Testis (tissue), 3 donors: ENCODE measurements around the gene TBC1D5. TPM values are rescaled to one million over a fixed set of nuclear protein-coding genes. Genes with fewer than 3 reads are reported as not detected.
"Not testable (repeated sequence)": the region's sequence is repeated elsewhere in the genome, so short reads cannot be mapped to it uniquely, and the experiment has no call there.

Source experiments
- DNase-seq: peaks from one replicate; pipeline ENCODE4 v3.0.0-alpha.2; 2019
- H3K27ac ChIP-seq, 2 donors: fragments of 200-600 bp; sonication (generic); one replicate each; pipeline ENCODE4 v1.5.1; 2019
- H3K27me3 ChIP-seq: fragments of 200-600 bp; sonication (generic); one replicate; pipeline ENCODE4 v1.5.1; 2019
- H3K36me3 ChIP-seq: fragments of 200-600 bp; sonication (generic); one replicate; pipeline ENCODE4 v1.5.1; 2017; ENCODE audit warnings: low read depth; ENCODE audit errors: missing control alignments
- H3K4me1 ChIP-seq: fragments of 200-600 bp; sonication (generic); one replicate; pipeline ENCODE4 v1.5.1; 2019
- H3K4me3 ChIP-seq, 2 donors: fragments of 200-600 bp; sonication (generic); one replicate each; pipeline ENCODE4 v1.5.1; 2017 to 2019
- H3K9me3 ChIP-seq: fragments of 200-600 bp; sonication (generic); one replicate; pipeline ENCODE4 v1.5.1; 2017
- POLR2A ChIP-seq: fragments of 450-650 bp; IDR thresholded peaks from one replicate; pipeline ENCODE4 v1.6.1; 2017; ENCODE audit warnings: antibody characterized with exemption, mild to moderate bottlenecking, moderate library complexity
- WGBS, 2 donors: methylation state at CpG; one replicate each; pipeline ENCODE4 v1.1.5; 2018; 5-methylcytosine and 5-hydroxymethylcytosine counted together
- intact Hi-C: fragments of 100-400 bp; cut with DNase I; formaldehyde crosslinking; loops from one replicate; pipeline ENCODE4 v1.15.1; 2023; ENCODE audit warnings: low total_unique reads
- polyA plus RNA-seq: library from polyadenylated mRNA; stranded (reverse); fragments of 350-450 nt; fragmentation: Illumina TruSeq; extraction: RNeasy Lipid Tissue Mini Kit (QIAGEN cat#74804); gene quantifications from one replicate; pipeline ENCODE4 v1.2.3, GENCODE V29; 2014; ENCODE audit warnings: low read depth, low replicate concordance; ENCODE audit not compliant: insufficient read depth
- total RNA-seq, 2 donors: library from RNA; depleted of rRNA; stranded (reverse); fragments of >200 nt; gene quantifications; one replicate each; pipeline ENCODE4 v1.2.3, GENCODE V29; 2016
- TF ChIP-seq, protein P1 (sequence below), 3 experiments: fragments of 450-650 bp in 2 of 3; fragments of 200-600 bp in 1 of 3; sonication (generic) in 1 of 3; IDR thresholded peaks; one replicate each; pipeline ENCODE4 v1.5.1; 2016 to 2019; ENCODE audit warnings: antibody characterized with exemption in 3 of 3, mild to moderate bottlenecking in 2 of 3, moderate library complexity in 1 of 3

TBC1D5 gene
- total and polyA plus RNA-seq, 3 donors from 2014 or later, result 47.8 to 98.1 (median 95.4) TPM

DNA sequence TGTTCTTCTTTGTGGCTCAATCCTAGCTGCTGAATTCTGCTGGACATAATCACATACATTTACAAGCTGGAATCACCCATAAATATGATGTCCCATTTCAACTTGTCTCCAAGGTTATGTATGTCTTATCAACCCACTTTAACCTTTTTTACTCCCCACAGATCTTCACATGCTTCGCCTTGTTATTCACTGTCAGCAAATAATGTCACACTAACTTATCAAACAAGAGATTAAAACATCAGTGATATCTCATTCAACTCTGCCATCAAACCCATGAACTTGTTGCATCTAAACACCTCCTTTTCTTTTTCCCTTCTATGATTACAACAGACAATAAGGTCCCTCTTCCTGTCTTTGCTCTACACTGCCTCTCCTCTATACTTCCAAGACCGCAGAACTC is 240.7 kb downstream of the TBC1D5 start:
- no peak for TF ChIP-seq POLR2A
- TF ChIP-seq, protein P1, sequence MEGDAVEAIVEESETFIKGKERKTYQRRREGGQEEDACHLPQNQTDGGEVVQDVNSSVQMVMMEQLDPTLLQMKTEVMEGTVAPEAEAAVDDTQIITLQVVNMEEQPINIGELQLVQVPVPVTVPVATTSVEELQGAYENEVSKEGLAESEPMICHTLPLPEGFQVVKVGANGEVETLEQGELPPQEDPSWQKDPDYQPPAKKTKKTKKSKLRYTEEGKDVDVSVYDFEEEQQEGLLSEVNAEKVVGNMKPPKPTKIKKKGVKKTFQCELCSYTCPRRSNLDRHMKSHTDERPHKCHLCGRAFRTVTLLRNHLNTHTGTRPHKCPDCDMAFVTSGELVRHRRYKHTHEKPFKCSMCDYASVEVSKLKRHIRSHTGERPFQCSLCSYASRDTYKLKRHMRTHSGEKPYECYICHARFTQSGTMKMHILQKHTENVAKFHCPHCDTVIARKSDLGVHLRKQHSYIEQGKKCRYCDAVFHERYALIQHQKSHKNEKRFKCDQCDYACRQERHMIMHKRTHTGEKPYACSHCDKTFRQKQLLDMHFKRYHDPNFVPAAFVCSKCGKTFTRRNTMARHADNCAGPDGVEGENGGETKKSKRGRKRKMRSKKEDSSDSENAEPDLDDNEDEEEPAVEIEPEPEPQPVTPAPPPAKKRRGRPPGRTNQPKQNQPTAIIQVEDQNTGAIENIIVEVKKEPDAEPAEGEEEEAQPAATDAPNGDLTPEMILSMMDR (IDR thresholded peaks at IDR 0.05), result no peak
- no peaks in the 10 kb centered on the region for H3K4me1 ChIP-seq
- no peak overlapping the region for H3K27ac ChIP-seq
- H3K36me3 ChIP-seq, result no peaks in the 10 kb centered on the region
- WGBS, 2 donors, result 84 to 88% methylated on average over 2 of the region's 2 CpGs
- DNase-seq, result no peak
- no peak overlapping the region for H3K4me3 ChIP-seq
- intact Hi-C loops, result no loop called here
- no peaks in the 10 kb centered on the region for H3K9me3 ChIP-seq
- H3K27me3 ChIP-seq, result no peaks in the 10 kb centered on the region

DNA sequence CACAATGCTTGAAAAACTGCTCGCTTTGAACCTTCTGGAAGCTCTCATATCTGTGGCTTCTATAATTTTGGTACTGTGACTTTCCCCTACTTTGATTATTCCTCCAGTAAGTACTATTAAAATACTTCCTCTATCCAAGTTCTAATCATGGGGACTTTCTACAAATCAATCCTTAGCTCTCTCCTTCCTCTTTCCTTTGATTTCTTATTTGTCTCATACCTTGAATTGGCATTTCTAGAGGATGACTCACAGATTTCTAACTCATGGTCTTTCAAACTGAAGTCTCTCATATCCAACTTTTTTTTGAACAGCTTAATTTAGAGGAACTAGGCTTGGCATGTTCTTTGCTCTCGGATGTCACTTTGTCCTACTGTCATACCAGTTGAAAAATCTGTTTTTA is 241.8 kb downstream of the TBC1D5 start:
- TF ChIP-seq POLR2A, result no peak

DNA sequence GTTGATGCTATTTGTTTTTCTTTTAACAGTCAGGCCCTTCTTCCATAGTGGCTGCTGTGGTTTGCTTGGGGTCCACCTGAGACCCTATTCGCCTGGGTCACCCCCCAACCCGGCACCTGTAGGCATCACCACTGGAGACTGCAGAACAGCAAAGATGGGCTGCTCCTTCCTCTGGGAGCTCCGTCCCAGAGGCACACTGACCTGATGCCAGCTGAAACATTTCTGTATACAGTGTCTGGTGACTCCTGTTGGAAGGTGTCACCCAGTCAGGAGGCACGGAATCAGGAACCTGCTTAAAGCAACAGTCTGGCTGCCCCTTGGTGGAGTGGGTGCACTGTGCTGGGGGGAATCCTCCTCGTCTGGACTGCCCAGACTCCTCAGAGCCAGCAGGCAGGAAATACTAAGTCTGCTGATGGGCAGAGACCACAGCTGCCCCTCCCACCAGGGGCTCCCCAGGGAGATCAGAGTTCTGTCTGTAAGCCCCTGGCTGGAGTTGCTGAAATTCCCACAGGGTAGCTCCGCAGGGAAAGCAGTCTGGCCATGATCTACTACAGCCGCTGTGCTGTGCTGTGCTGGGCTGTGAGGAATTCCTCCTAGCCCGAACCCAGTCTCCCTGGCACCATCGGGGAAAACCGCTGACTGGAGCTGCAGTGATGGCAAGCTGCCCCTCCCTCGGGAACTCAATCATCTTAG is 248.2 kb downstream of the TBC1D5 start:
- 87 to 93% methylated on average over 3 to 11 of the region's 11 CpGs for WGBS, 2 donors
- no peaks in the 10 kb centered on the region for H3K36me3 ChIP-seq
- no peak overlapping the region for H3K27ac ChIP-seq
- H3K4me1 ChIP-seq, result no peaks in the 10 kb centered on the region
- no peaks in the 10 kb centered on the region for H3K9me3 ChIP-seq
- intact Hi-C loops, result no loop called here
- no peak for DNase-seq
- H3K4me3 ChIP-seq, result no peak overlapping the region
- H3K27me3 ChIP-seq, result no peaks in the 10 kb centered on the region
- TF ChIP-seq, protein P1 (IDR thresholded peaks at IDR 0.05), result no peak
- no peak for TF ChIP-seq POLR2A

More for the DNA sequence above, 241.8 kb downstream of the TBC1D5 start:
- intact Hi-C loops, result no loop called here
- DNase-seq, result no peak
- H3K36me3 ChIP-seq, result no peaks in the 10 kb centered on the region
- no peak overlapping the region for H3K4me3 ChIP-seq
- no peaks in the 10 kb centered on the region for H3K27me3 ChIP-seq
- 90% methylated on average over 2 of the region's 2 CpGs for WGBS, 2 donors
- H3K9me3 ChIP-seq, result no peaks in the 10 kb centered on the region
- H3K27ac ChIP-seq, result no peak overlapping the region
- H3K4me1 ChIP-seq, result no peaks in the 10 kb centered on the region

DNA sequence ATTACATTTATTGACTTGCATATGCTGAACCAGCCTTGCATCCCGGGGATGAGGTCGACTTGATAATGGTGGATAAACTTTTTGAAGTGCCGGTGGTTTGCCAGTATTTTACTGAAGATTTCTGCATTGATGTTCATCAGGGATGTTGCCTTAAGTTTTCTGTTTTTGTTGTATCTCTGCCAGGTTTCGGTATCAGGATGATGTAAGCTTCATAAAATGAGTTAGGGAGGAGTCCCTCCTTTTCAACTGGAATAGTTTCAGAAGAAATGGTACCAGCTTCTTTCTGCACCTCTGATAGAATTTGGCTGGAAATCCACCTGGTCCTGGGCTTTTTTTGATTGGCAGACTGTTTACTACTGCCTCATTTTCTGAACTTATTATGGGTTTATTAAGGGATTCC is 250.8 kb downstream of the TBC1D5 start:
- intact Hi-C loops, result no loop called here
- TF ChIP-seq POLR2A, result no peak
- TF ChIP-seq, protein P1 (IDR thresholded peaks at IDR 0.05), result no peak
- no peaks in the 10 kb centered on the region for H3K9me3 ChIP-seq
- DNase-seq, result no peak
- no peak overlapping the region for H3K27ac ChIP-seq
- no peaks in the 10 kb centered on the region for H3K27me3 ChIP-seq
- WGBS, 2 donors, result 66 to 74% methylated on average over 4 of the region's 4 CpGs
- no peaks in the 10 kb centered on the region for H3K4me1 ChIP-seq
- H3K4me3 ChIP-seq, result no peak overlapping the region
- H3K36me3 ChIP-seq, result no peaks in the 10 kb centered on the region

DNA sequence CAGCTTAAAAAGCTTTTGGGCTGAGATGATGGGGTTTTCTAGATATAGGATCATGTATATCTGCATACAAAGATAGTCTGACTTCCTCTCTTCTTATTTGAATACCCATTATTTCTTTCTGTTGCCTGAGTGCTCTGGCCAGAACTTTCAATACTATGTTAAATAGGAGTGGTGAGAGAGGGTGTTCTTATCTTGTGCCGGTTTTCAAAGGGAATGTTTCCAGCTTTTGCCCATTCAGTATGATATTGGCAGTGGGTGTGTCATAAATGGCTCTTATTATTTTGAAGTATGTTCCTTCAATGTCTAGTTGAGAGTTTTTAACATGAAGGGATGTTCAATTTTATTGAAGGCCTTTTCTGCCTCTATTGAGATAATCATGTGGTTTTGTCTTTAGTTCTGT is 251.2 kb downstream of the TBC1D5 start:
- H3K27ac ChIP-seq, H3K27me3 ChIP-seq, H3K9me3 ChIP-seq, H3K4me1 ChIP-seq, H3K36me3 ChIP-seq, H3K4me3 ChIP-seq, intact Hi-C loops, DNase-seq: not testable (repeated sequence)
- WGBS, 2 donors, result 84 to 85% methylated on average over 1 of the region's 1 CpG

DNA sequence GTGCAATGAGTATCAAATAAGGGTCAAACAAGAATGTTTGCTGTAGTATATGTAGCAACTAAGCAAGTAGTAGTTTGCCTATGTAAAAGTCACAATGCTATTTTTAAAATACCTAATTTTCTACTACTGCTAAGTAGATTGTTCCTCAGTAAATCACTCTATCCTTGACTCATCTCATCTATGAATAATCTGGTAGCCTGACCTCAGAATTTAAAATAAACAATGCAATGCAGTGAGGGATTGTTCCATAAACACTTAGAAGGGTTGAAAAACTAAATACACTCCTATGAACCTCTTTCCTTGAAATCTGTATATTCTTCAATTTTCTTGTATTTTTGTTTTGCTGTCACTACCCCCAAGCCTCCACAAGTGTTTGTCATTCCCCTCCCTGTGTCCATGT is 253.3 kb downstream of the TBC1D5 start:
- no peak for DNase-seq
- Histone ChIP-seq H3K27me3 (no peaks in the 10 kb centered on the region), H3K36me3 (no peaks in the 10 kb centered on the region), H3K27ac (no peak overlapping the region), H3K9me3 (no peaks in the 10 kb centered on the region), H3K4me3 (no peak overlapping the region), H3K4me1 (no peaks in the 10 kb centered on the region)
- intact Hi-C loops, result no loop called here
- TF ChIP-seq, protein P1 (IDR thresholded peaks at IDR 0.05), result no peak
- no peak for TF ChIP-seq POLR2A
